ENCODE data around the gene ANKRD39.

DNA sequence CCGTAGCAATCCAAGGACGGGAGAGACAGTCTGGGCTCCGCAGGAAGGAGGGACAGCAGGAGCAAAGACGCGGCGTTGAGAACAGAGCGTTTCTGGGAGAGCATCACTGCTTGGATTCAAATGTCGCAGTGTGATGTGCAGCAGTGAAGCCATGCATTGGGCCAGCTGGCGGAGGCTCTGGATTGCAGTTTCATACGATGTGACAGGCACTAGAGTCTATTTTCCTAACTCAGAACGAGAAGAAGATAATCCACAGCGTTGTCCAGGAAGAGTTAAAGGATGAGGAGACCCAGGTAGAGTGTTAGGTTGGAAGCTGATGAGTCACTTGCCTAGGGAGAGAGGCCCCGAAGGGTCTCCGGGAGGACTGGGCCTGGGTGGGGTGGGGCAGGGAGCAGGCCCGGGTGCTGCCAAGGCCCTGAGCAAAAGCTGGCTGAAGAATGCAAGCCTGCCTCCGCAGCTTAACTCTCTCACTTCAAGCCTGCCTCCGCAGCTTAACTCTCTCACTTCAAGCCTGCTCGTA is 29.7 kb upstream of the ANKRD39 start:
- TF ChIP-seq, protein P1, sequence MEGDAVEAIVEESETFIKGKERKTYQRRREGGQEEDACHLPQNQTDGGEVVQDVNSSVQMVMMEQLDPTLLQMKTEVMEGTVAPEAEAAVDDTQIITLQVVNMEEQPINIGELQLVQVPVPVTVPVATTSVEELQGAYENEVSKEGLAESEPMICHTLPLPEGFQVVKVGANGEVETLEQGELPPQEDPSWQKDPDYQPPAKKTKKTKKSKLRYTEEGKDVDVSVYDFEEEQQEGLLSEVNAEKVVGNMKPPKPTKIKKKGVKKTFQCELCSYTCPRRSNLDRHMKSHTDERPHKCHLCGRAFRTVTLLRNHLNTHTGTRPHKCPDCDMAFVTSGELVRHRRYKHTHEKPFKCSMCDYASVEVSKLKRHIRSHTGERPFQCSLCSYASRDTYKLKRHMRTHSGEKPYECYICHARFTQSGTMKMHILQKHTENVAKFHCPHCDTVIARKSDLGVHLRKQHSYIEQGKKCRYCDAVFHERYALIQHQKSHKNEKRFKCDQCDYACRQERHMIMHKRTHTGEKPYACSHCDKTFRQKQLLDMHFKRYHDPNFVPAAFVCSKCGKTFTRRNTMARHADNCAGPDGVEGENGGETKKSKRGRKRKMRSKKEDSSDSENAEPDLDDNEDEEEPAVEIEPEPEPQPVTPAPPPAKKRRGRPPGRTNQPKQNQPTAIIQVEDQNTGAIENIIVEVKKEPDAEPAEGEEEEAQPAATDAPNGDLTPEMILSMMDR (IDR thresholded peaks at IDR 0.05), result no peak
- no peak for TF ChIP-seq POLR2A (IDR thresholded peaks at IDR 0.05)

Data from right lobe of liver (tissue), 4 donors.